HG03175 (cell line): ENCODE measurements around the gene WWOX.

ENCODE experiments used
- ATAC-seq: cut with Tn5 transposase; IDR thresholded peaks from one replicate; pipeline ENCODE4 v1.9.1; 2021; ENCODE audit warnings: mild to moderate bottlenecking, moderate library complexity; ENCODE audit not compliant: unreplicated experiment

Gene WWOX

GRCh38 chr16:79062821-79063220 is 963.4 kb downstream of the WWOX start:
- no peak for ATAC-seq

- ATAC-seq = no peak
Measured at GRCh38 chr16:79064256-79064972, 965.0 kb downstream of the WWOX start.

- ATAC-seq = no peak
Measured at GRCh38 chr16:79066561-79066960, 967.1 kb downstream of the WWOX start.

GRCh38 chr16:79067600-79067999 is 968.1 kb downstream of the WWOX start:
- no peak for ATAC-seq

GRCh38 chr16:79069121-79069520 is 969.7 kb downstream of the WWOX start:
- no peak for ATAC-seq

GRCh38 chr16:79069633-79070032 is 970.2 kb downstream of the WWOX start:
- ATAC-seq = no peak

GRCh38 chr16:79071424-79071823 is 972.0 kb downstream of the WWOX start:
- ATAC-seq = no peak

- no peak for ATAC-seq
Measured at GRCh38 chr16:79072517-79072916, 973.1 kb downstream of the WWOX start.

- ATAC-seq = no peak
Measured at GRCh38 chr16:79073566-79073965, 974.1 kb downstream of the WWOX start.

GRCh38 chr16:79074541-79074940 is 975.1 kb downstream of the WWOX start:
- ATAC-seq = no peak

GRCh38 chr16:79074951-79075350 is 975.5 kb downstream of the WWOX start:
- no peak for ATAC-seq

- ATAC-seq = no peak
Measured at GRCh38 chr16:79076047-79076767, 976.8 kb downstream of the WWOX start.

- ATAC-seq = no peak
Measured at GRCh38 chr16:79077346-79077745, 977.9 kb downstream of the WWOX start.

GRCh38 chr16:79079656-79080420 is 980.4 kb downstream of the WWOX start:
- no peak for ATAC-seq

GRCh38 chr16:79081297-79082066 is 982.0 kb downstream of the WWOX start:
- ATAC-seq = no peak

GRCh38 chr16:79082970-79083369 is 983.5 kb downstream of the WWOX start:
- no peak for ATAC-seq

GRCh38 chr16:79083508-79084299 is 984.2 kb downstream of the WWOX start:
- no peak for ATAC-seq

GRCh38 chr16:79088971-79089370 is 989.5 kb downstream of the WWOX start:
- ATAC-seq = no peak

GRCh38 chr16:79089735-79090284 is 990.4 kb downstream of the WWOX start:
- ATAC-seq = peak; percentile 51

- no peak for ATAC-seq
Measured at GRCh38 chr16:79090966-79091365, 991.5 kb downstream of the WWOX start.
